Bladder microvascular endothelial cell (primary cell): ENCODE data around the gene TRPM6. TPM values are rescaled to one million over a fixed set of nuclear protein-coding genes. Genes with fewer than 3 reads are reported as not detected.

Experiments
- total RNA-seq: library from RNA; depleted of rRNA; stranded (reverse); fragments of >200 nt; gene quantifications from 2 replicates; pipeline ENCODE4 v1.2.3, GENCODE V29; 2014

Gene TRPM6, protein sequence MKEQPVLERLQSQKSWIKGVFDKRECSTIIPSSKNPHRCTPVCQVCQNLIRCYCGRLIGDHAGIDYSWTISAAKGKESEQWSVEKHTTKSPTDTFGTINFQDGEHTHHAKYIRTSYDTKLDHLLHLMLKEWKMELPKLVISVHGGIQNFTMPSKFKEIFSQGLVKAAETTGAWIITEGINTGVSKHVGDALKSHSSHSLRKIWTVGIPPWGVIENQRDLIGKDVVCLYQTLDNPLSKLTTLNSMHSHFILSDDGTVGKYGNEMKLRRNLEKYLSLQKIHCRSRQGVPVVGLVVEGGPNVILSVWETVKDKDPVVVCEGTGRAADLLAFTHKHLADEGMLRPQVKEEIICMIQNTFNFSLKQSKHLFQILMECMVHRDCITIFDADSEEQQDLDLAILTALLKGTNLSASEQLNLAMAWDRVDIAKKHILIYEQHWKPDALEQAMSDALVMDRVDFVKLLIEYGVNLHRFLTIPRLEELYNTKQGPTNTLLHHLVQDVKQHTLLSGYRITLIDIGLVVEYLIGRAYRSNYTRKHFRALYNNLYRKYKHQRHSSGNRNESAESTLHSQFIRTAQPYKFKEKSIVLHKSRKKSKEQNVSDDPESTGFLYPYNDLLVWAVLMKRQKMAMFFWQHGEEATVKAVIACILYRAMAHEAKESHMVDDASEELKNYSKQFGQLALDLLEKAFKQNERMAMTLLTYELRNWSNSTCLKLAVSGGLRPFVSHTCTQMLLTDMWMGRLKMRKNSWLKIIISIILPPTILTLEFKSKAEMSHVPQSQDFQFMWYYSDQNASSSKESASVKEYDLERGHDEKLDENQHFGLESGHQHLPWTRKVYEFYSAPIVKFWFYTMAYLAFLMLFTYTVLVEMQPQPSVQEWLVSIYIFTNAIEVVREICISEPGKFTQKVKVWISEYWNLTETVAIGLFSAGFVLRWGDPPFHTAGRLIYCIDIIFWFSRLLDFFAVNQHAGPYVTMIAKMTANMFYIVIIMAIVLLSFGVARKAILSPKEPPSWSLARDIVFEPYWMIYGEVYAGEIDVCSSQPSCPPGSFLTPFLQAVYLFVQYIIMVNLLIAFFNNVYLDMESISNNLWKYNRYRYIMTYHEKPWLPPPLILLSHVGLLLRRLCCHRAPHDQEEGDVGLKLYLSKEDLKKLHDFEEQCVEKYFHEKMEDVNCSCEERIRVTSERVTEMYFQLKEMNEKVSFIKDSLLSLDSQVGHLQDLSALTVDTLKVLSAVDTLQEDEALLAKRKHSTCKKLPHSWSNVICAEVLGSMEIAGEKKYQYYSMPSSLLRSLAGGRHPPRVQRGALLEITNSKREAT (N-terminal part only)
- 1.8 and 2.3 TPM in 2 replicates for total RNA-seq

DNA sequence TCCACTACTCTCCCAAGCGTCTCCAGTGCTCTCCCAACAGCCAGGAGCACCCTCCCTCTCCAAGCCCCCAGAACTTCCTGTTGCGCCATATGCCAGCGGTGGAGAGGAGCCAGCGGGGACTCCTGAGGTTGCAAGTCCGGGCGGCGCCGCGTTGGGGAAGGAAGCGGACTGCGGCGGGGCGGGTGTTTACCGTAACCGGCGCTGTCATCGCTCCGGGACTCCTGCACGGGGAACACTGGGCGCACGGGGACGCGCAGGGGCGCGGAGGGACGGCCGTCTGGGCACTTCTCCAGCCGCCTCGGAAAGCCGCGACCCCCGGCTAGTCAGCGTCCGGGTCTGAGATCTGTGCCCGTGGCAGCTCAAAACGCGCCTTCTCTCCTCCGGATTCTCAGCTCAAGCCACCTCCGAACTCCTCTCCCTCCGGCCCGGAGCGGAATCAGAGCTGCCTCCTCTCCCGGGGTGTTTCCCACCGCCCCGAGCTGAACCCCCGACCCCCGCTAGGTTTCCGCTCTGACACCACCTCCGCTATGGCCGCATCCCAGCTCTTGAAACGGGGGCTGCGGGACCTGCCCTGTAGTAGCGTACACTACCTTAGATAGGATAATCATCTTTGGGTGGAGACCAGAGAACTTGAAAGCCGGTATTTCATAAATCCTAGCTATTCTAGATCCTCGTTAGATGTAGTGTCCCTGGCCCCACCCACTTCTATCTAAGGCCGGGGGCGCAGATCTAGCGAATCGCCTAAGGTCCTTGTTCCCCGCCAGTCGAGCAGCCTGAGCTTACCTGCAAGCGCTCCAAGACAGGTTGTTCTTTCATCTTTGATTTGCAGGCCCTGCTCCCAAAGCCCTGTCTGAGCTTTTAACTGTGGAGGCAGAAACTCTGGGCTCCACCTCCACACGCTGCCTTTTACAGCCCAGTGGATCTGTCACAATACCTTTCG lies at the start of gene TRPM6:
TSS of gene TRPM6 (minus strand) at position 881 of the 940 bp plus-strand sequence. CDS start at position 816, 65 bp downstream.

Other genes with a start within 250 kb of the TRPM6 start
- 3.8 and 8.1 TPM in 2 replicates for gene C9orf40, start 65.0 kb upstream of the TRPM6 start, total RNA-seq
- 17.1 and 17.8 TPM in 2 replicates for gene CARNMT1, start 140.4 kb upstream of the TRPM6 start, total RNA-seq
- 30.9 and 36.1 TPM in 2 replicates for gene NMRK1, start 200.2 kb upstream of the TRPM6 start, total RNA-seq
- gene OSTF1, start 200.6 kb upstream of the TRPM6 start, total RNA-seq: 108 and 111 TPM in 2 replicates